ENCODE measurements around the gene RGS6. TPM values are rescaled to one million over a fixed set of nuclear protein-coding genes. Genes with fewer than 3 reads are reported as not detected.

RGS6 gene
- total RNA-seq, 1 donor = not detected

DNA sequence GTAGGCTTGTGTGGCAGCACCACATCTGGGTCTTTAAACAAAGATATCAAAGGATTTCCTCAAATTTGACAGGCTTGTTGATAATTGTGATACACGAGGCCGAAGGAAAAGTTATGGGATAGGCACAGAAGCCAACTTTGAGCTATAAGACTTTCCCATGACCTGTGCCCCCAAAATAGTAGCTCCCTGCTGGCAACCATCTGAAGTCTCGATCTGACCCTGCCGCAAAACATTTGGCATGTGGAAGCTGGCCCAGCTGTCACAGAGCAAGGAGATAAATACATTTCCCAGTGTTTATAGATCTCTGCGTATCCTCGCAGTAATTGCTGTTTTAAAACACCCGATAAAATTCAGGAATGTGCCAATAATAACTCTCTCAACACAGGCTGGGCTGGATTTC lies 26.4 kb upstream of the RGS6 start:
- no peak overlapping the region for H3K4me2 ChIP-seq (ENCODE audit: insufficient read depth, low read length)
- no peaks in the 10 kb centered on the region for H3K9me3 ChIP-seq (ENCODE audit: low read depth, low read length)
- no peaks in the 10 kb centered on the region for H3K36me3 ChIP-seq (ENCODE audit: insufficient read depth, low read length)
- no peak for DNase-seq (ENCODE audit: insufficient read length, low spot score, missing footprints)
- H3K27me3 ChIP-seq (ENCODE audit: insufficient read depth, low read length) = peaks cover 7% of the 10 kb centered on the region
- no peaks in the 10 kb centered on the region for H3K4me1 ChIP-seq (ENCODE audit: insufficient read depth, low read length)
- no peak overlapping the region for H3K27ac ChIP-seq (ENCODE audit: low read depth, low read length)
- TF ChIP-seq, protein P1, sequence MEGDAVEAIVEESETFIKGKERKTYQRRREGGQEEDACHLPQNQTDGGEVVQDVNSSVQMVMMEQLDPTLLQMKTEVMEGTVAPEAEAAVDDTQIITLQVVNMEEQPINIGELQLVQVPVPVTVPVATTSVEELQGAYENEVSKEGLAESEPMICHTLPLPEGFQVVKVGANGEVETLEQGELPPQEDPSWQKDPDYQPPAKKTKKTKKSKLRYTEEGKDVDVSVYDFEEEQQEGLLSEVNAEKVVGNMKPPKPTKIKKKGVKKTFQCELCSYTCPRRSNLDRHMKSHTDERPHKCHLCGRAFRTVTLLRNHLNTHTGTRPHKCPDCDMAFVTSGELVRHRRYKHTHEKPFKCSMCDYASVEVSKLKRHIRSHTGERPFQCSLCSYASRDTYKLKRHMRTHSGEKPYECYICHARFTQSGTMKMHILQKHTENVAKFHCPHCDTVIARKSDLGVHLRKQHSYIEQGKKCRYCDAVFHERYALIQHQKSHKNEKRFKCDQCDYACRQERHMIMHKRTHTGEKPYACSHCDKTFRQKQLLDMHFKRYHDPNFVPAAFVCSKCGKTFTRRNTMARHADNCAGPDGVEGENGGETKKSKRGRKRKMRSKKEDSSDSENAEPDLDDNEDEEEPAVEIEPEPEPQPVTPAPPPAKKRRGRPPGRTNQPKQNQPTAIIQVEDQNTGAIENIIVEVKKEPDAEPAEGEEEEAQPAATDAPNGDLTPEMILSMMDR (IDR thresholded peaks at IDR 0.05; ENCODE audit: extremely low read depth, low read depth, low read length) = no peak
- no peaks in the 10 kb centered on the region for H3K79me2 ChIP-seq (ENCODE audit: insufficient read depth, low read length)
- H2AFZ ChIP-seq (ENCODE audit: low read length) = no peak overlapping the region
- no peak overlapping the region for H3K4me3 ChIP-seq (ENCODE audit: insufficient read depth, low read length)
- no peaks in the 10 kb centered on the region for H4K20me1 ChIP-seq (ENCODE audit: insufficient read depth, low read length)

DNA sequence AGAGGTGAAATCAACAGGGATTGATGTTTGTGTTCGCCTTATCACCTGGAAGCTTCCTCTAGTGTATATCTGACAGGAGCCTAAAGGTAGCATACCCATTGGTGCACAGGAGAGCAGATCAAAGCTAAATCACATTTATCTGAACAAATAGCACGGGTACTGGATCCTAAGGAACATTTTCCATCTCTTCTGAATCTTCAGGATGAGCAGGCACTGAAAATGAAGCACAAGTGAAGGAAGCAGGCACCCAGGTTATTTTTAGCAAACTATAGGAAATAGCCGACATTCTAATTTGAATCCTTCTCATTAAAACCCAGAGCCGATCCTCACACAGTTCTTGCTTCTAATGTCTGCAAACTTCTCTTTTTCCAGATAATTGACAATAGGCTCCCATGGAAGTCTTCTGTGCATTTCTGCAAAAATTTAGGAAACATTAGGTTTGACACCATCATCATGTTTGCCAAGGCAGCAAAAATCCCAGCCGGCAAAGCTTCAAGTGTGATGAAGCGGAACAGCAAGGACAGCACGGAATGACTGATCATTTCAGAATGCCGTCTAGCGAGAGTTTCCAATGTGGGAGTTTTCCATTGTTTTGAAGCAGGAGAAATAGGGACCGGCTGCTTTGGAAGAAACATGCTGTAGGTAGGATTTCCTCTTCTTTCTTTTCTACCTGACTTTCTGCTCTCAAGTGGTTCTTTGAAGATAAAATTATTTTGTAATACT lies 24.3 kb upstream of the RGS6 start:
- Histone ChIP-seq H2AFZ (ENCODE audit: low read length) (no peak overlapping the region), H3K36me3 (ENCODE audit: insufficient read depth, low read length) (no peaks in the 10 kb centered on the region), H3K4me1 (ENCODE audit: insufficient read depth, low read length) (no peaks in the 10 kb centered on the region), H3K9me3 (ENCODE audit: low read depth, low read length) (no peaks in the 10 kb centered on the region), H3K27me3 (ENCODE audit: insufficient read depth, low read length) (peaks cover 7% of the 10 kb centered on the region), H4K20me1 (ENCODE audit: insufficient read depth, low read length) (no peaks in the 10 kb centered on the region), H3K79me2 (ENCODE audit: insufficient read depth, low read length) (no peaks in the 10 kb centered on the region), H3K4me3 (ENCODE audit: insufficient read depth, low read length) (no peak overlapping the region), H3K4me2 (ENCODE audit: insufficient read depth, low read length) (no peak overlapping the region), H3K27ac (ENCODE audit: low read depth, low read length) (no peak overlapping the region)
- TF ChIP-seq, protein P1 (IDR thresholded peaks at IDR 0.05; ENCODE audit: extremely low read depth, low read depth, low read length) = no peak
- DNase-seq (ENCODE audit: insufficient read length, low spot score, missing footprints) = no peak

DNA sequence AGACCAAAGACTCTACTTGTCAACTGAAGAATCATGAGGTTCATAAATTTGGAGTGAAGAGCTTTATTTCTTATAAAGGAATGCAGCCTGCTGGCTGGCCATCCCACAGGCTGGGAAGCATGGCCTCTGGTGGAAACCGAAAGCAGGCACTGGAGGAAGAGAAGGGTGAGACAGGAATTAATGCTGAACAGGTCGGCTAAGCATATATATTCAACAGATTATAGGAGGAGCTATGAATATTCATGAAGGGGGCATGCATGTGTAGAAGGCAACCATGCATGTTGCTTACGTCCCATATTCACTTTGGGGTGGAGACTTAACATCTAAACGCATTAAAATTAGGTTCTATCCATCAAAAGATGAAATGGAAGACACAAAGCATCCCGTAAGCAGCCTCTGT lies 20.6 kb upstream of the RGS6 start:
- Histone ChIP-seq H3K79me2 (ENCODE audit: insufficient read depth, low read length) (no peaks in the 10 kb centered on the region), H3K4me1 (ENCODE audit: insufficient read depth, low read length) (no peaks in the 10 kb centered on the region), H3K4me2 (ENCODE audit: insufficient read depth, low read length) (no peak overlapping the region), H3K4me3 (ENCODE audit: insufficient read depth, low read length) (no peak overlapping the region), H3K27ac (ENCODE audit: low read depth, low read length) (no peak overlapping the region), H3K9me3 (ENCODE audit: low read depth, low read length) (no peaks in the 10 kb centered on the region), H3K36me3 (ENCODE audit: insufficient read depth, low read length) (no peaks in the 10 kb centered on the region), H4K20me1 (ENCODE audit: insufficient read depth, low read length) (no peaks in the 10 kb centered on the region), H3K27me3 (ENCODE audit: insufficient read depth, low read length) (peaks cover 7% of the 10 kb centered on the region), H2AFZ (ENCODE audit: low read length) (no peak overlapping the region)
- TF ChIP-seq, protein P1 (IDR thresholded peaks at IDR 0.05; ENCODE audit: extremely low read depth, low read depth, low read length) = no peak
- no peak for DNase-seq (ENCODE audit: insufficient read length, low spot score, missing footprints)

DNA sequence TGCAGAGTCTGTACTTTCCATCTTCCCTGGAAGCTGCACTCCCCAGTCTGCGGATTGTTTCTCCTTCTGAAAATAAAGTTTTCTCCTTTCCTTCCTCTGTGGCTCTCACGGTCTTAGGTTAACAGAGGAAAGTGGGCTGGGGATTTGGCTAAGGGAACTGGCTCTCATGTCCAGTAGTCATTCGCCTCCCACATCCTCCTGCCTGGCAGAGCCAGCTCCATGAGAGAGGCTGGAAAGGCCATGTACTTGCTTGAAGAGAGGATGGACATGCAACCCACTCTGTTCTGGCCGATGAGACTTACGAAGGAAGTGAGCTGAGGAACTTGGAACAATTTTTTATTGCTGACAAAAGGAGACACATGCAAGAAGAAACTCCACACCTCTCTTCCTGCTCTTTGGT lies 18.9 kb upstream of the RGS6 start:
- TF ChIP-seq, protein P1 (IDR thresholded peaks at IDR 0.05; ENCODE audit: extremely low read depth, low read depth, low read length) = no peak
- no peak overlapping the region for H3K27ac ChIP-seq (ENCODE audit: low read depth, low read length)
- H4K20me1 ChIP-seq (ENCODE audit: insufficient read depth, low read length) = no peaks in the 10 kb centered on the region
- H2AFZ ChIP-seq (ENCODE audit: low read length) = no peak overlapping the region
- peaks cover under 1% of the 10 kb centered on the region for H3K27me3 ChIP-seq (ENCODE audit: insufficient read depth, low read length)
- no peak overlapping the region for H3K4me3 ChIP-seq (ENCODE audit: insufficient read depth, low read length)
- H3K36me3 ChIP-seq (ENCODE audit: insufficient read depth, low read length) = no peaks in the 10 kb centered on the region
- no peaks in the 10 kb centered on the region for H3K4me1 ChIP-seq (ENCODE audit: insufficient read depth, low read length)
- H3K9me3 ChIP-seq (ENCODE audit: low read depth, low read length) = no peaks in the 10 kb centered on the region
- no peak for DNase-seq (ENCODE audit: insufficient read length, low spot score, missing footprints)
- no peak overlapping the region for H3K4me2 ChIP-seq (ENCODE audit: insufficient read depth, low read length)
- H3K79me2 ChIP-seq (ENCODE audit: insufficient read depth, low read length) = no peaks in the 10 kb centered on the region

All from osteoblast (primary cell).